K562 (cell line): ENCODE data around the gene CMTM8. TPM values are rescaled to one million over a fixed set of nuclear protein-coding genes. Genes with fewer than 3 reads are reported as not detected.

Experiments used
- ATAC-seq: fragments of 200-7000 bp; cut with Tn5 transposase; 3 replicates; pipeline ENCODE4 v1.9.1; 2020; ENCODE audit warnings: moderate library complexity
- BruUV-seq: library from RNA; stranded (reverse); fragments of 400-500 nt; replicated peaks from 2 replicates; lab custom pipeline; 2021; lab: Mats Ljungman, UMichigan
- CTCF ChIA-PET: fragments of 300-600 bp; formaldehyde crosslinking; extraction: SDS; loops from one replicate; lab custom pipeline; 2021; ENCODE audit warnings: low intra/inter-chr PET ratio; lab: Yijun Ruan, JAX
- POLR2A ChIA-PET: fragments of 300-600, 350-650 bp; sonication (Branson Sonifier 250); formaldehyde crosslinking; extraction: SDS; loops from one replicate; lab custom pipeline; 2021; ENCODE audit warnings: antibody characterized with exemption, inconsistent platforms; lab: Yijun Ruan, JAX
- DNase-seq, 4 experiments: peaks; one replicate each; pipeline versions ENCODE4 v3.0.0 to v3.0.0-alpha.2; 2011 to 2018; ENCODE audit warnings: low spot score in 3 of 4, mixed read lengths in 3 of 4; ENCODE audit errors: extremely low read depth in 1 of 4
- FAIRE-seq: peaks from 2 replicates; lab custom pipeline; 2011; peaks lifted over from hg19 to GRCh38; lab: Jason Lieb, UNC
- H2AFZ ChIP-seq: 2 replicates; pipeline ENCODE4 v1.6.0; 2011; ENCODE audit warnings: low read depth, low read length, control low read depth, inconsistent platforms
- H3K27ac ChIP-seq: fragments of 200-600 bp; 3 replicates; pipeline ENCODE4 v1.8.0; 2011; ENCODE audit warnings: low read depth, mild to moderate bottlenecking, control low read depth, inconsistent platforms, low read length, moderate library complexity, mixed read lengths; ENCODE audit errors: extremely low read depth
- H3K27me3 ChIP-seq, 2 experiments: fragments of 300-600 bp in 1 of 2; 2 replicates in 1 of 2; 3 replicates in 1 of 2; pipeline versions ENCODE4 v1.6.0 to v1.8.0; 2011; ENCODE audit warnings: inconsistent platforms in 2 of 2, low read length in 2 of 2, mild to moderate bottlenecking in 1 of 2, mixed read lengths in 1 of 2, moderate library complexity in 1 of 2; ENCODE audit not compliant: control insufficient read depth in 2 of 2, insufficient read depth in 2 of 2
- H3K36me3 ChIP-seq: fragments of 300-600 bp; 3 replicates; pipeline ENCODE4 v1.8.0; 2011; ENCODE audit warnings: mild to moderate bottlenecking, low read length, inconsistent platforms; ENCODE audit not compliant: control insufficient read depth, insufficient read depth
- H3K4me1 ChIP-seq, 2 experiments: fragments of 200-600 bp in 1 of 2; replicated peaks in 1 of 2; 2 replicates in 1 of 2; 3 replicates in 1 of 2; pipeline versions ENCODE4 v1.5.1 to v1.8.0; 2011; ENCODE audit warnings: inconsistent platforms in 2 of 2, low read length in 2 of 2, mild to moderate bottlenecking in 1 of 2, mixed read lengths in 1 of 2, moderate library complexity in 1 of 2; ENCODE audit not compliant: control insufficient read depth in 2 of 2, insufficient read depth in 2 of 2
- H3K4me2 ChIP-seq: 2 replicates; pipeline ENCODE4 v1.6.1; 2011; ENCODE audit warnings: low read length, control low read depth, inconsistent platforms, mixed read lengths; ENCODE audit not compliant: insufficient read depth
- H3K4me3 ChIP-seq: fragments of 200-600 bp; sonication (generic), shearing (Covaris generic); 2 replicates; pipeline ENCODE4 v1.5.1; 2016; ENCODE audit warnings: control low read depth, inconsistent platforms
- H3K79me2 ChIP-seq: fragments of 200-600 bp; 3 replicates; pipeline ENCODE4 v1.8.0; 2011; ENCODE audit warnings: low read length, inconsistent platforms; ENCODE audit not compliant: control insufficient read depth, insufficient read depth
- H3K9ac ChIP-seq, 2 experiments: 2 replicates each; pipeline versions ENCODE4 v1.6.0 to v1.6.1; 2011; ENCODE audit warnings: low read depth in 2 of 2, low read length in 2 of 2, control low read depth in 1 of 2, inconsistent platforms in 1 of 2, mild to moderate bottlenecking in 1 of 2, mixed read lengths in 1 of 2; ENCODE audit not compliant: insufficient read depth in 1 of 2
- H3K9me1 ChIP-seq: one replicate; pipeline ENCODE4 v1.6.0; 2011; ENCODE audit warnings: inconsistent platforms, mild to moderate bottlenecking, low read length, moderate library complexity; ENCODE audit not compliant: control insufficient read depth, insufficient read depth
- H3K9me3 ChIP-seq: replicated peaks from 2 replicates; pipeline ENCODE4 v1.5.1; 2011; ENCODE audit warnings: low read depth, low read length, inconsistent platforms; ENCODE audit not compliant: control insufficient read depth, insufficient read depth
- H4K20me1 ChIP-seq: replicated peaks from 2 replicates; pipeline ENCODE4 v1.6.1; 2011; ENCODE audit warnings: low read length, inconsistent platforms, mixed read lengths; ENCODE audit not compliant: control insufficient read depth, insufficient read depth
- BRD4 ChIP-seq: fragments of 200-600 bp; sonication (generic); IDR thresholded peaks from 2 replicates; pipeline ENCODE4 v1.6.1; 2017; ENCODE audit warnings: inconsistent platforms
- ELF4 ChIP-seq: fragments of 450-650 bp; formaldehyde crosslinking; IDR thresholded peaks from 2 replicates; pipeline ENCODE4 v1.4.0; 2022; ENCODE audit warnings: missing genetic modification characterization
- RBM17 ChIP-seq: fragments of 200-400 bp; formaldehyde crosslinking; IDR thresholded peaks from 2 replicates; pipeline ENCODE4 v1.6.1; 2017; ENCODE audit warnings: low read depth, mild to moderate bottlenecking, low read length, borderline replicate concordance
- RBM34 ChIP-seq: fragments of 200-400 bp; formaldehyde crosslinking; IDR thresholded peaks from 2 replicates; pipeline ENCODE4 v1.6.1; 2018; ENCODE audit warnings: low read length, borderline replicate concordance; ENCODE audit not compliant: insufficient read depth
- TFAM ChIP-seq: fragments of 250-450 bp; sonication (Bioruptor Pico); conservative IDR thresholded peaks from 2 replicates; pipeline ENCODE4 v1.5.0; 2021; ENCODE audit warnings: mild to moderate bottlenecking, moderate library complexity
- ZC3H11A ChIP-seq: IDR thresholded peaks from 2 replicates; pipeline ENCODE4 v1.6.1; 2012; ENCODE audit warnings: low read depth, low read length, improper control_type of control experiment
- ZEB2 ChIP-seq: fragments of 450-650 bp; IDR thresholded peaks from 2 replicates; pipeline ENCODE4 v1.6.1; 2016
- ZNF165 ChIP-seq: fragments of 250-450 bp; sonication (Bioruptor Pico); IDR thresholded peaks from 2 replicates; pipeline ENCODE4 v1.4.0; 2020; ENCODE audit warnings: borderline replicate concordance
- ZNF76 ChIP-seq: fragments of 250-450 bp; sonication (Bioruptor Pico); IDR thresholded peaks from 2 replicates; pipeline ENCODE4 v1.4.0; 2020; ENCODE audit warnings: mild to moderate bottlenecking, moderate library complexity, borderline replicate concordance
- WGBS: fragments of 100-300 bp; shearing (Covaris generic); methylation state at CpG from one replicate; pipeline ENCODE4 v1.1.6; 2016; ENCODE audit warnings: low coverage, mixed read lengths; ENCODE audit not compliant: insufficient coverage; ENCODE audit errors: missing lambda C conversion rate; 5-methylcytosine and 5-hydroxymethylcytosine counted together
- in situ Hi-C: fragments of 300-500 bp; cut with MboI; formaldehyde crosslinking; loops from 4 replicates; pipeline ENCODE4 v1.15.0; 2018; ENCODE audit warnings: inconsistent platforms, mixed read lengths
- intact Hi-C: fragments of 100-400 bp; cut with micrococcal nuclease; formaldehyde crosslinking; loops from 2 replicates; pipeline ENCODE4 v1.14.2; 2022
- polyA plus RNA-seq, 8 experiments: library from polyadenylated mRNA; depleted of rRNA in 4 of 8; stranded (reverse) in 5 of 8; unstranded in 3 of 8; fragments of >200 nt; fragmentation: Nextera tagmentation in 2 of 8; fragmentation: Illumina TruSeq in 1 of 8; extraction: Ambion mirVana in 2 of 8; extraction: Trizol in 1 of 8; gene quantifications; 2 replicates each; pipeline versions ENCODE4 v1.2.1 to v1.2.3, GENCODE V29; 2011 to 2014; ENCODE audit warnings: inconsistent platforms in 1 of 8, missing spikeins in 1 of 8
- total RNA-seq, 7 experiments: library from RNA; depleted of rRNA in 6 of 7; stranded (reverse); fragments of >200 nt in 6 of 7; fragmentation: Illumina TruSeq in 2 of 7; extraction: Trizol in 2 of 7; gene quantifications; 2 replicates each; pipeline versions ENCODE4 v1.2.1 to v1.2.3, GENCODE V29; 2011 to 2021; ENCODE audit warnings: low replicate concordance in 1 of 7

Gene CMTM8
- total and polyA plus RNA-seq, 9 of the 15 experiments (the other 6 are each of a cell fraction or from before 2014, with no cell fraction given): not detected

DNA sequence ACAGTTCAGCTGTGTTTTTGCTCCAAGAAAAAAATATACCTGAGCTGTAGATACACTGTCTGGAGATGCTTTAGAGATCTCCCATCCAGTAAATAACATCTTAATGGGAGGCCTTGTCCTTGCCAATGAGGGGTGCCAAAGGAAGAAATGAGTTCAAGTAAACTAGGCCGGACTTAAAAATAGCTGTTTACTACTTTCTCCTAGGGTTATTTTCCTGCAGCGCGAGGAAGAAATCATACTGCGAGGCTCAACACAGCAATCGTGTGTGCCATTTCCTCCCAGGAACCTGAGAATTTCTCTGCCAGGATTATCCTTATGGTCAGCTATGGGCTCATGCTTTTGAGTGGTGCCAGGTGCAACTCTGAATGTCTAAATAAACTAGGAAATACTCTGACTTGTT lies 71.9 kb downstream of the CMTM8 start:
- no peak overlapping the region for H3K9ac ChIP-seq
- no peaks in the 10 kb centered on the region for H3K9me1 ChIP-seq
- no peak overlapping the region for H3K4me3 ChIP-seq
- no peak overlapping the region for H3K4me2 ChIP-seq
- H3K36me3 ChIP-seq: no peaks in the 10 kb centered on the region
- no peaks in the 10 kb centered on the region for H3K79me2 ChIP-seq
- TF ChIP-seq ZNF165 (CRISPR knock-in tag): no peak
- H3K4me1 ChIP-seq: no peaks in the 10 kb centered on the region
- H3K27me3 ChIP-seq: peaks cover 17 to 41% of the 10 kb centered on the region in 2 experiments
- no peaks in the 10 kb centered on the region for H4K20me1 ChIP-seq
- H2AFZ ChIP-seq: no peak overlapping the region
- ChIA-PET CTCF (no interaction called here), POLR2A (interaction anchor here (1.3 kb wide), 1 partner anchor 48 kb away, joined by 3 read pairs; no protein-coding TSS in a partner anchor)
- FAIRE-seq: no peak
- WGBS: 0% methylated on average over 5 of the region's 5 CpGs
- ATAC-seq: no peak
- no peaks in the 10 kb centered on the region for H3K9me3 ChIP-seq
- in situ Hi-C loops: no loop called here
- no peak overlapping the region for H3K27ac ChIP-seq
- intact Hi-C loops: no loop called here
- DNase-seq: no peak
- BruUV-seq: no TSS peak

DNA sequence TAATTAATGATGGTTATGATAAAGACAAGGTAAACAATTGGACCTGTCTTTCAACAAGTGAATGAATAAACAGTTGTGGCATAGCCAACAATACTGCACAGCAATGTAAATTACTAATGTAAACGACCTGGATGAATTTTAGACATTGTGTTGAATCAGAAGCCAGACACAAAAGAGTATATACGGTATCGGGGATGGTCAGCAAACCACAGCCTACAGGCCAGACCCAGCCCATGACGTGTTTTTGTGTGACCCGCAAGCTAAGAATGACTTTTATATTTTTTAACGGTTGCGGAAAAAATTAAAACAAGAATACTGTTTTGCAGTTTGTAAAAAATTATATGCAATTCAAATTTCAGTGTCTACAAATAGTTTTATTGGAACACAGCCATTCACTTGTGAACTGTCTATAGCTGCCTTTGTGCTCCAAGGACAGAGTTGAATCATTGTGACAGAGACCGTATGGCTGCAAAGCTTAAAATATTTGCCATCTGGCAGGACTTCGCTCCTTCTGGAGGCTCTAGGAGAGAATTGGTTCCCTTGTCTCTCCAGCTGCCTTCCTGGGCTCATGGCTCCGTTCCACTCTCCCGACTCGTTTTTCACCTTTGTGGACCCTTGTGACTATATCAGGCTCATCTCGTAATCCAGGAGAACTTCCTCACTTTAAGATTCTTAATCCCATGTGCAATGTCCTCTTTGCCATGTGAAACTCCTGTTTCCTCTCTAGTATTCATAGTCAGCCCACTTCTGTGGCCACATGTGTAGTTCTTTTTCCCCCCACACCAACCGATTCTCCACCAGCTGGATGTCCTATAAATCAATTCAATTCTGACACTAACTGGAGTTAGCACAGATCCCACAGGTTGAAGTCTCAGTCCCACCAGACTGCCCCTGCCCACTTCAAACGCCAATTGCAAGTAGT lies 72.7 kb downstream of the CMTM8 start:
- CTCF ChIA-PET: no interaction called here
- Histone ChIP-seq H3K4me2 (no peak overlapping the region), H3K9me3 (no peaks in the 10 kb centered on the region), H3K79me2 (no peaks in the 10 kb centered on the region), H3K9ac (no peak overlapping the region), H3K4me1 (no peaks in the 10 kb centered on the region), H3K4me3 (no peak overlapping the region), H3K9me1 (no peaks in the 10 kb centered on the region), H3K36me3 (no peaks in the 10 kb centered on the region), H4K20me1 (no peaks in the 10 kb centered on the region), H2AFZ (no peak overlapping the region), H3K27me3 (peaks cover 15 to 38% of the 10 kb centered on the region in 2 experiments), H3K27ac (no peak overlapping the region)
- no TSS peak for BruUV-seq
- 8% methylated on average over 15 of the region's 15 CpGs for WGBS
- no peak for ATAC-seq
- in situ Hi-C loops: no loop called here
- intact Hi-C loops: no loop called here
- POLR2A ChIA-PET: interaction anchor here (0.6 to 1.3 kb wide), 2 partner anchors 49 to 180 kb away, joined by 3 read pairs; no protein-coding TSS in a partner anchor
- FAIRE-seq: no peak
- TF ChIP-seq RBM34 (no peak), RBM17 (no peak), ZEB2 (no peak), ZC3H11A (no peak), BRD4 (no peak), TFAM (CRISPR knock-in tag) (no peak), ELF4 (no peak), ZNF76 (CRISPR knock-in tag) (no peak)
- no peak for DNase-seq
